Astrocyte (in vitro differentiated cells and primary cell): ENCODE results near the gene ZC3H12D. TPM values are rescaled to one million over a fixed set of nuclear protein-coding genes. Genes with fewer than 3 reads are reported as not detected.

Experiments used
- DNase-seq: peaks from one replicate; pipeline ENCODE4 v3.0.0-alpha.2; 2010; ENCODE audit warnings: low read depth
- FAIRE-seq: peaks from 2 replicates; lab custom pipeline; 2011; peaks lifted over from hg19 to GRCh38; lab: Jason Lieb, UNC
- H2AFZ ChIP-seq: 2 replicates; pipeline ENCODE4 v1.6.0; 2012; ENCODE audit warnings: low read depth, low read length, inconsistent platforms
- H3K27ac ChIP-seq: 2 replicates; pipeline ENCODE4 v1.5.1; 2011; ENCODE audit warnings: low read depth, low read length, inconsistent platforms
- H3K27me3 ChIP-seq: 2 replicates; pipeline ENCODE4 v1.6.0; 2011; ENCODE audit warnings: low read length, inconsistent platforms; ENCODE audit not compliant: insufficient read depth
- H3K36me3 ChIP-seq: 2 replicates; pipeline ENCODE4 v1.5.1; 2011; ENCODE audit warnings: low read length, inconsistent platforms; ENCODE audit not compliant: insufficient read depth
- H3K4me1 ChIP-seq: 2 replicates; pipeline ENCODE4 v1.5.1; 2011; ENCODE audit warnings: low read length, inconsistent platforms; ENCODE audit not compliant: insufficient read depth
- H3K4me2 ChIP-seq: 2 replicates; pipeline ENCODE4 v1.6.0; 2012; ENCODE audit warnings: low read length, inconsistent platforms
- H3K4me3 ChIP-seq: 2 replicates; pipeline ENCODE4 v1.5.1; 2011; ENCODE audit warnings: low read depth, mild to moderate bottlenecking, low read length, inconsistent platforms; ENCODE audit not compliant: insufficient read depth
- H3K79me2 ChIP-seq: 2 replicates; pipeline ENCODE4 v1.6.0; 2012; ENCODE audit warnings: mild to moderate bottlenecking, low read length, inconsistent platforms; ENCODE audit not compliant: insufficient read depth
- H3K9ac ChIP-seq: 2 replicates; pipeline ENCODE4 v1.6.0; 2012; ENCODE audit warnings: mild to moderate bottlenecking, low read length, inconsistent platforms
- H3K9me3 ChIP-seq: 2 replicates; pipeline ENCODE4 v1.5.1; 2012; ENCODE audit warnings: low read depth, mild to moderate bottlenecking, low read length, inconsistent platforms; ENCODE audit not compliant: insufficient read depth
- H4K20me1 ChIP-seq: 2 replicates; pipeline ENCODE4 v1.6.0; 2012; ENCODE audit warnings: low read length, inconsistent platforms; ENCODE audit not compliant: insufficient read depth
- H3K27ac Mint-ChIP-seq: one replicate; pipeline ENCODE4 v1.8.0; 2021; ENCODE audit warnings: mild to moderate bottlenecking, mixed read lengths; ENCODE audit not compliant: unreplicated experiment
- H3K27me3 Mint-ChIP-seq: one replicate; pipeline ENCODE4 v1.8.0; 2021; ENCODE audit warnings: low read depth, mixed read lengths; ENCODE audit not compliant: unreplicated experiment
- H3K36me3 Mint-ChIP-seq: one replicate; pipeline ENCODE4 v1.8.0; 2021; ENCODE audit warnings: low read depth, mixed read lengths; ENCODE audit not compliant: unreplicated experiment
- H3K4me1 Mint-ChIP-seq: one replicate; pipeline ENCODE4 v1.8.0; 2021; ENCODE audit warnings: low read depth, mixed read lengths; ENCODE audit not compliant: unreplicated experiment
- H3K4me3 Mint-ChIP-seq: one replicate; pipeline ENCODE4 v1.8.0; 2021; ENCODE audit warnings: mild to moderate bottlenecking, moderate library complexity, mixed read lengths; ENCODE audit not compliant: unreplicated experiment
- H3K9me3 Mint-ChIP-seq: one replicate; pipeline ENCODE4 v1.8.0; 2021; ENCODE audit warnings: mild to moderate bottlenecking, mixed read lengths; ENCODE audit not compliant: unreplicated experiment
- CTCF ChIP-seq: IDR thresholded peaks from 2 replicates; pipeline ENCODE4 v1.5.1; 2011; ENCODE audit warnings: low read depth, mild to moderate bottlenecking, inconsistent platforms, low read length, moderate library complexity; ENCODE audit not compliant: insufficient read depth
- EZH2 ChIP-seq: IDR thresholded peaks from 2 replicates; pipeline ENCODE4 v1.6.1; 2012; ENCODE audit warnings: mild to moderate bottlenecking, low read length, inconsistent platforms; ENCODE audit not compliant: insufficient read depth
- total RNA-seq: library from RNA; stranded (reverse); gene quantifications from 2 replicates; pipeline ENCODE4 v1.2.1, GENCODE V29; 2021

ZC3H12D gene
- total RNA-seq, 1 donor from 2014 or later, result 0.05 TPM

GRCh38 chr6:149419696-149420404, 65.0 kb downstream of the ZC3H12D start:
- Histone ChIP-seq H3K4me1 (peaks cover 5% of the 10 kb centered on the region), H3K4me2 (no peak overlapping the region), H3K27ac (no peak overlapping the region), H3K9me3 (no peaks in the 10 kb centered on the region), H3K79me2 (no peaks in the 10 kb centered on the region), H3K9ac (no peak overlapping the region), H3K36me3 (no peaks in the 10 kb centered on the region), H3K4me3 (no peak overlapping the region), H3K27me3 (no peaks in the 10 kb centered on the region), H4K20me1 (no peaks in the 10 kb centered on the region), H2AFZ (no peak overlapping the region)
- peaks cover 8% of the 10 kb centered on the region for H3K4me1 Mint-ChIP-seq
- H3K9me3 Mint-ChIP-seq, result no peaks in the 10 kb centered on the region
- H3K4me3 Mint-ChIP-seq, result no peak overlapping the region
- H3K36me3 Mint-ChIP-seq, result peaks cover 2% of the 10 kb centered on the region
- no peaks in the 10 kb centered on the region for H3K27me3 Mint-ChIP-seq
- peak overlapping the region; percentile 15 for H3K27ac Mint-ChIP-seq
- FAIRE-seq (no peak), DNase-seq (no peak)
- TF ChIP-seq CTCF, result no peak
- no peak for TF ChIP-seq EZH2

- Mint-ChIP-seq H3K27me3 (no peaks in the 10 kb centered on the region), H3K27ac (no peak overlapping the region), H3K4me3 (no peak overlapping the region), H3K4me1 (no peaks in the 10 kb centered on the region), H3K9me3 (no peaks in the 10 kb centered on the region), H3K36me3 (peaks cover 8% of the 10 kb centered on the region)
- no peak overlapping the region for H2AFZ ChIP-seq
- H3K27ac ChIP-seq, result no peak overlapping the region
- H4K20me1 ChIP-seq, result no peaks in the 10 kb centered on the region
- H3K27me3 ChIP-seq, result no peaks in the 10 kb centered on the region
- H3K9me3 ChIP-seq, result no peaks in the 10 kb centered on the region
- TF ChIP-seq EZH2 (no peak), CTCF (no peak)
- H3K36me3 ChIP-seq, result peaks cover 11% of the 10 kb centered on the region
- no peak overlapping the region for H3K4me2 ChIP-seq
- no peaks in the 10 kb centered on the region for H3K4me1 ChIP-seq
- H3K79me2 ChIP-seq, result no peaks in the 10 kb centered on the region
- FAIRE-seq, result no peak
- no peak for DNase-seq
- H3K9ac ChIP-seq, result no peak overlapping the region
- H3K4me3 ChIP-seq, result no peak overlapping the region
Observed at GRCh38 chr6:149414821-149415220, 70.0 kb downstream of the ZC3H12D start.

- Histone ChIP-seq H4K20me1 (no peaks in the 10 kb centered on the region), H3K9ac (no peak overlapping the region), H3K27ac (no peak overlapping the region), H3K36me3 (peaks cover 17% of the 10 kb centered on the region), H3K9me3 (no peaks in the 10 kb centered on the region), H3K4me2 (no peak overlapping the region), H2AFZ (no peak overlapping the region), H3K4me3 (no peak overlapping the region), H3K79me2 (no peaks in the 10 kb centered on the region), H3K4me1 (no peaks in the 10 kb centered on the region), H3K27me3 (no peaks in the 10 kb centered on the region)
- no peak for TF ChIP-seq CTCF
- TF ChIP-seq EZH2, result no peak
- DNase-seq, result no peak
- H3K36me3 Mint-ChIP-seq, result peaks cover 8% of the 10 kb centered on the region
- no peak for FAIRE-seq
- no peaks in the 10 kb centered on the region for H3K4me1 Mint-ChIP-seq
- H3K4me3 Mint-ChIP-seq, result no peak overlapping the region
- no peak overlapping the region for H3K27ac Mint-ChIP-seq
- H3K9me3 Mint-ChIP-seq, result no peaks in the 10 kb centered on the region
- H3K27me3 Mint-ChIP-seq, result no peaks in the 10 kb centered on the region
Observed at GRCh38 chr6:149414009-149414408, 70.8 kb downstream of the ZC3H12D start.
